Measurements from ENCODE around the gene REXO1.

Gene REXO1

GRCh38 chr19:1860821-1861598 is 12.7 kb upstream of the REXO1 start:
- DNase-seq: no peak

DNA sequence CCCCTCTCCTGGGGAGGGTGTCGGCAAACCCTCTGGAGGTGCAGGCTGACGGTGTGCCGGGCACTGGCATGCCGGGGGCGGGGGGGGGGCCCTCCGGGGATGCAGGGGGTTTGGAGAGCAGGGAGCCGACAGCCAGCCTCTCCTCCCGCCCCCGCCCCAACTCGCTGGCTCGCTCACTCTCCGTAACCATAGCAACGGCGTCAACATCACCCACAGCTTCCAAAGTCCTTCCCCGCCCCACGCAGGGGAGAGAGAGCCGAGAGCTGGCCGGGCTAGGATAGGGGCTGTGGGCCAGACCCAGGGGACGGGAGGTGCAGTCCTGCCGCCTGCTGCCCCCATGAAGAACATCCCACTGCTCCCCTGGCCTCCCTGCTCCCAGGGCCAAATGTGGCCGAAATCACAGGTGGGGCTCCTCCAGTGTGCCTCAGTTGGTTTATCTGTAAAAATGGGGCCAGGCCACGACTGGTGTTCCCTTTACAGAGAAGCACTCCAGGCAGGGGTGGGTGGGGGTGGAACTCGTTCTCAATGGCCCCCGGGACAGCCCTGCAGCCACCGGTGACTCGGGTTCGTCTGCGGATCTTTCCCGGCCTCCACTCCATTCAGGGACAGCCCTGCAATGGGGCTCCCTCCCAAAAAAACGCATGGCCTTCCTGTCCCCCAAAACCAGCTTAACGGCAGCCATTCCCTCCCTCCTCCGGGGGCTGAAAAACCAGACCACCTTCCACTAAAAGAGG is 11.9 kb upstream of the REXO1 start:
- peak; percentile 58 to 66 for DNase-seq

- DNase-seq: no peak
Measured at GRCh38 chr19:1859331-1859781, 11.1 kb upstream of the REXO1 start.

DNA sequence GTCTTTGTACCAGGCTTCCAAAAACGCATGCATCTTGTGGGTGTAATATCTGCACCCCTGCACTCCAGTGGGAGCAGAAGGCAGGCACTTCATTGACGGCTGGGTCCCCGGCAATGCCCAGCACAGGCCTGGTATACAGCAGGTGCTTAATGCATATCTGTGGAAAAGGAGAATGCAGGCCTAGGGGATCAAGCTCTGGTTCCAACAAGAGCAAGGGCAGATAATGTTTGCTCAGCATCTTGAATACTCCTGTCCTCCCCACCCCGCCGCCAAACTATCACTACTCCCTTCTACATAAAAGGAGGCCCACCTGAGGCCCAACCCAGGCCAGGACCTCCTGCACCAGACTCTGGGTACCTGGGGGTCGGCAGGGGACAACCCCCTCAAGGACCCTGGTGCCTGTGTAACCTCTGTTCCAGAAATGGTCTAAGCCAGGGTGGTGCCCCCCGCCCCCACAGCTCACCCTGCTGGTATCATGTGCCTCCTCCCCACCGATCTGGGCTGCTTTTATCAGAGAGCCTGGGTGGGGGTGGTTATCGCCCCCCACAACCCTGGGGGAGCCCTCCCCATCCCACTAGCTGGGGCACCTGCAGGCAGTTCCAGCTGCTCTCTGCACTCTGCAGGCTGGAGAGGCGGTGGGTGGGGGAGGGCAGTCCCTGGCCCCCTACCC is 10.3 kb upstream of the REXO1 start:
- no peak for DNase-seq

DNA sequence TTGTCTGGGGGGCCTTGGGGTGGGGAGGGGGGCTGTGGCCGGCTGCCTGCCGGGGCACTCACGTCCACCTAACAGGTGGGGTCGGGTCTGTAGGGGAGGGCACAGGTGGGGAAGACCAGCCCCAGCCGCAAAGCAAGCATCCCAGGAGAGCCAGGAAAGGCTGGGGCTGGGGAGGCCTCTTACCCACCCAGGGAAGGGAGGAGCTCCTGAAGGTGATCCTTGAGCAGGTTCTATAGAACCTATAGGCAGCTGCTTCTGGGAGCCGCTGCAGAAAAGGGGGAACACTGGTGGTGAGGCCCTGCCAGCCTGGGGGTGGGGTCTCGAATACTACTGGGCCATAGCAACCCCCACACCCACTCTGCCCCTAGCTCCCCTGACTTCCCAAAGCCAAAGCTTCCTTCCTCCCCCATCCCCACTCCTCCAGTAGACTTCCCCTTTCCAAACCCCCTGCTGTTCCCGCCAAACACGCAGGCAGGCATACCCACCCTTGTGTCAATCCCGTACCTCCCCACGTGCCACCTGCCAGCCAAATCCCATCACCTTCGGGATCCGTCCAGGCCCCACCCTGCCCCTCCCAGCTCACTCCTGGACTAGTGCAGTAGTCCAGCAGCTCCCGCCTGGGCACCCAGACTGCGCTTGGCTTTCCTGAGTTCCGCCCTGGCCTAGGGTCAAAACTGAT is 9.5 kb upstream of the REXO1 start:
- DNase-seq: no peak

GRCh38 chr19:1856698-1857603 is 8.7 kb upstream of the REXO1 start:
- peak; percentile 71 to 77 for DNase-seq

GRCh38 chr19:1856345-1856697 is 8.0 kb upstream of the REXO1 start:
- DNase-seq: no peak

- DNase-seq: peak; percentile 49 to 60
Measured at GRCh38 chr19:1855828-1856255, 7.6 kb upstream of the REXO1 start.

DNA sequence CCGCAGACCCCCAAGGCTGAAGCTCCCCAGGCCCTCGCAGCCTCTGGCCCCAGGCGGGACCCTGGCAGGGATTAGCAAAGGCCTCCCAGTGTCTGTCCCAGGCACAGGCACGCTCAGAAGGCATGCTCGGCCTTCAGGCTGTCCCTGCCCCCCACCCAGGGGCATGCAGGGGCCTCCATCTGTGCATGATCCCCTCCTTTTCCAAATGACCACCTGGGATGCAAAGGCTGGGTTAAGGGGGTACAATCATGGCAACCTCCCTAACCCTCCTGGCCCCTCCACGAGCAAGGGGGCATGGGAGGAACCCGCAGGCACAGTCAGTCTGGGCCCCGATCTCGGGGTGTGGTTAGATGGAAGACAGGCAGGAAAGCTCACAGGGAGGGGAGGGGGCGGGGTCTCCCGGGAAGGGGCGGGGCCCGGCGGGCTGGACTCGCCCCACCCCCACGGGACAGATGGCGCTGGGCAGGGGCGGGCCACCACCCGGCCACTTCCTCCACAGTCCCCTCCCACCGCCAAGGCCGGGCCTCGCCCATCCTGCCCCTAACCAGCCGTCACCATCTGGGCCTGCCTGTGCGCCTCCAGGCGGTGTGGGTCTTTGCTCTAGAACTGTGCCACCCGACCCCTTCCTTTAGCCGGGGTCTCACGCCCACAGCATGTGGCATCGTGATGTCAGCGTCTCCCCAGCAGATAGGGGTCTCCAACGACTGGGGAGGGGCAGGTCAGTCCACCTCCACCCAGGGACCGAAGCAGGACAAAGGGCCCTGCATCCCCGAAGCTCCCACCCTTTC is 7.0 kb upstream of the REXO1 start:
- DNase-seq: peak; percentile 89 to 92

GRCh38 chr19:1854542-1855039 is 6.3 kb upstream of the REXO1 start:
- DNase-seq: no peak

DNA sequence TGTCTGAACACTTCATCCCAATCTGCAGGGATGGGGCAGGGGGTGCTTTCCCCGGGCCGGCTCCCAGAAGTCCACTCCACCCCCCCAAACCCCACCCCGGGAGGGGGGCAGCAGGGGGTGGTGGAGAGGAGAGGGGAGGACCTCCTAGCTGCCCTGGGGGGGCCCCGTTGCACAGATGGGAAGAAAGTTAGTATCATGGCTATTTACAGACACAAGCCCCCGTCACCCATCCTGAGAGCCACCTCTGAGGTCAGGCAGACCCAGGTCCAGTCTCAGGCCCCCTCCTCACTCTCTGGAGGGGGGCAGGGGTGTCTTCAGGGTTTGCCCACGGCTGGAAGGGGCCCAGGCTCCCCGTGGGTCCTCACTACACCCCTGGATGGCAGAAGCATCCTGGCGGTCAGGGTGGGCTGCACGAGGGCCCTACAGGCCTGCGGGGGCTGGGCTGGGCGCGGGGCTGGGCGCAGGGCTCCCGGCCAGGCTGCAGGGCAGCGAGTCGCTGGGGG is 5.8 kb upstream of the REXO1 start:
- no peak for DNase-seq

DNA sequence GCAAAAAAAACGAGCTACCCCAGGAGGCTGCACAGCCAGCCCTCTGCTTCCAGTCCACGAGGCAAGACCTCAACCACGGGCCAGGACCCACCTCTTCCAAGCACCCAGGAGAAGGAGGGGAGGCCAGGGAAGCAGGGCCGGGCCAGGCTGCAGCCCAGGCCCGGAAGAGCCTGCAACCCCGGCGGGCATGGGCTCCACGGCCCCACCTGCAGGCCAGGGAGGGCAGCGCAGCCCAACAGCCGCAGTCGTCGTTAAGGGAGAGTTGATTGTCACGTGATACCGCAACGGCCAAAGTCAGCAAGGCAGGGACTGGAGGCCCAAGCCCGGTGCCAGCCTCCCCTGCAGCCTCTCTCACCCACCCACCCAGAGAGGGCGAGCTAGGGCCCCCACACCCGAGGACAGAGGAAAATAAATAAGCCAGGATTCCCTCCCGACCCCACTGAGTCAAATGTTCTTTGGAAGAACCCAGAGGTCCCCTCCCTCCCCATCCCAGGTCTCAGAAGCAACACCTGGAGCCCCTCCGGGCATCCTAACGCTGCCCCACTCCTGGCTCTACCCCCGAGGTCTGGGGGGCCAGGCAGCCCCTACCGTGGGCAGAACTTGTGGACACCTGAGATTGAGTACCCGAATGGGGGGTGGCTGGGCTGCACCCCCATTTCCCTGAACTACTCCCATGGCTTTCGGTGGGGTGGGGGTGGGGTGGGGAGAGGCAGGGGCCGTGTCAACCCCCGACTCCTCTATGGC is 5.2 kb upstream of the REXO1 start:
- DNase-seq: peak; percentile 89 to 91

- DNase-seq: no peak
Measured at GRCh38 chr19:1852581-1853128, 4.4 kb upstream of the REXO1 start.

- DNase-seq: peak; percentile 40 to 41
Measured at GRCh38 chr19:1851654-1852580, 3.6 kb upstream of the REXO1 start.

DNA sequence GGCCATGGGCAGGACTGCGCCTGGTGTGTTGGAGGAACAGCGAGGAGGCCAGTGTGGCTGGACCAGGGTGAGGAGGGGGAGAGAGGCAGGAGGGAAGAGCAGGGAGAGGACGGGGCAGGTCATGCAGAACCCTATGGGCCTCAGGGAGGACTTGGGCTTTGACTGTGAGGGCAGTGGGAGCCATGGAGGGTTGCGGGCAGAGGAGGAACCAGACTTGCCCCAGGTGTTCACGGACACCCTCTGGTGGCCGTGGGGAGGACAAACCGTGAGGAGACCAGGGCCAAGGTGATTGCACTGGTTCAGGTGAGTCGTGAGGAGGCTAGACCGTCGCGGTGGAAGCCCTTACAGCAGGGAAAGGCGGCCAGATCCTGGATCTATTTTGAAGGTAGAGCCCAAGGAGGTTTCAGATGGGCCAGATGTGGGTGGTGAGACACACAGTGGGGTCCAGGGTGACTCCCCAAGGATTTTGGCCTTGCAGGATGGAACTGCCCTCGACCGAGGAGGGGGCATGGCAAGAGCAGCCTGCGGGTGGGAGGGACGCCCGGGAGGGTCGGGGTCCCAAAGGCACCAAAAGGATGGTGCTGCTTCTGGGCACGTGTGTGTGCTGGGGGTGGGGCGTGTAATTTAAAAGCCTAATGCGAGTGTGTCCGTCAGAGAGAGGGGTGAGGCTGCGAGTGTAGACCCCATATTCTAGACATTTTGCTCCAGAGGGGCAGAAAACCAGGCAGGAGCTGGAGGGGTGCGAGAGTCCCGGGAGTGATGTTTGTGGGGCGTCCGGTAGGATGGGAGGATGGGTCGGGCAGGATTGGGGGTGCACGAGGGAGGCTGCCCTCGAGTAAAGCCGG is 2.7 kb upstream of the REXO1 start:
- DNase-seq: no peak

GRCh38 chr19:1849886-1850398 is 1.7 kb upstream of the REXO1 start:
- DNase-seq: no peak

- DNase-seq: no peak
Measured at GRCh38 chr19:1849132-1849474, 820 bp upstream of the REXO1 start.

Data from activated CD4-positive, alpha-beta T cell treated with anti-CD3 and anti-CD28 coated beads, Interleukin-2, amount 50 U/mL, for 48 hours (primary cell).